Activated naive CD4-positive, alpha-beta T cell treated with anti-CD3 and anti-CD28 coated beads, Interleukin-2, amount 50 U/mL, for 72 hours (primary cell): ENCODE data around the gene MEIOSIN. TPM values are rescaled to one million over a fixed set of nuclear protein-coding genes. Genes with fewer than 3 reads are reported as not detected.

Experiments used
- ATAC-seq, 2 donors: fragments of 150-1000 bp; cut with Tn5 transposase; 2 replicates each; pipeline ENCODE4 v1.10.0; 2021; ENCODE audit warnings: mild to moderate bottlenecking in 2 of 2, moderate library complexity in 2 of 2
- DNase-seq, 2 donors: peaks; one replicate each; pipeline ENCODE4 v3.0.0; 2021 to 2022; ENCODE audit warnings: low spot score in 2 of 2
- H3K27ac Mint-ChIP-seq, 2 donors: one replicate each; pipeline ENCODE4 v1.8.0; 2022; ENCODE audit warnings: mild to moderate bottlenecking in 2 of 2, mixed read lengths in 2 of 2
- H3K36me3 Mint-ChIP-seq, 2 donors: one replicate each; pipeline ENCODE4 v1.8.0; 2022; ENCODE audit warnings: mixed read lengths in 2 of 2
- H3K9me3 Mint-ChIP-seq, 2 donors: one replicate each; pipeline ENCODE4 v1.8.0; 2022; ENCODE audit warnings: mixed read lengths in 2 of 2
- total RNA-seq, 2 donors: library from RNA; stranded (reverse); gene quantifications; one replicate each; pipeline ENCODE4 v1.2.3, GENCODE V29; 2022

The MEIOSIN gene
- total RNA-seq, 2 donors from 2014 or later = 0.48 TPM; not detected in 1

GRCh38 chr19:45754323-45754722 lies 21.1 kb downstream of the MEIOSIN start:
- H3K9me3 Mint-ChIP-seq = no peaks in the 10 kb centered on the region
- ATAC-seq (no peak), DNase-seq (no peak)
- H3K27ac Mint-ChIP-seq = peak overlapping the region in 1 of 2 donors; percentile 41
- H3K36me3 Mint-ChIP-seq = no peaks in the 10 kb centered on the region

GRCh38 chr19:45757695-45758094 lies 24.5 kb downstream of the MEIOSIN start:
- no peak for ATAC-seq
- H3K36me3 Mint-ChIP-seq = no peaks in the 10 kb centered on the region
- no peak for DNase-seq
- no peaks in the 10 kb centered on the region for H3K9me3 Mint-ChIP-seq
- no peak overlapping the region for H3K27ac Mint-ChIP-seq

DNA sequence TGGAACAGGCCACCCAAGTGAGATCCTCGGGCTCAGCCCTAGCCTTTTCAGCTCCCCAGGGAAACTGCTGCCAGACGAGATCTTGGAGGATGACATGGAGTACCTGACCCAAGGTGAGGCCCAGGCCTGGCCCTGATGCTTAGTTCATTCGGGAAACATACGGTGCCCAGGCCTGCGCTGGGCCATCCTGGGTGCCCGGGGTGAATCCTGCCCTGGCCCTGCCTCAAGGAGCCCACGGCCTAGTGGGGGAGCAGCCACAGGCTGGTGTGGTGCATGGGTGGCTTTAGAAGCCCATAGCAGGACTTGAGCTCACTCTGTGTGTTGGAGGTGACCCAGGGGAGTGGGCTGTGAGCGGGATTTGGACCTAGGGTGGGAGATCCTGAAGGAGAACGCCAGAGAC lies 25.7 kb downstream of the MEIOSIN start:
- ATAC-seq = no peak

GRCh38 chr19:45761714-45762113 lies 28.5 kb downstream of the MEIOSIN start:
- Mint-ChIP-seq H3K36me3 (no peaks in the 10 kb centered on the region), H3K9me3 (no peaks in the 10 kb centered on the region), H3K27ac (no peak overlapping the region)
- ATAC-seq (no peak), DNase-seq (no peak)

More for the DNA sequence above, 25.7 kb downstream of the MEIOSIN start:
- H3K36me3 Mint-ChIP-seq = no peaks in the 10 kb centered on the region
- H3K27ac Mint-ChIP-seq = no peak overlapping the region
- no peaks in the 10 kb centered on the region for H3K9me3 Mint-ChIP-seq
- no peak for DNase-seq

DNA sequence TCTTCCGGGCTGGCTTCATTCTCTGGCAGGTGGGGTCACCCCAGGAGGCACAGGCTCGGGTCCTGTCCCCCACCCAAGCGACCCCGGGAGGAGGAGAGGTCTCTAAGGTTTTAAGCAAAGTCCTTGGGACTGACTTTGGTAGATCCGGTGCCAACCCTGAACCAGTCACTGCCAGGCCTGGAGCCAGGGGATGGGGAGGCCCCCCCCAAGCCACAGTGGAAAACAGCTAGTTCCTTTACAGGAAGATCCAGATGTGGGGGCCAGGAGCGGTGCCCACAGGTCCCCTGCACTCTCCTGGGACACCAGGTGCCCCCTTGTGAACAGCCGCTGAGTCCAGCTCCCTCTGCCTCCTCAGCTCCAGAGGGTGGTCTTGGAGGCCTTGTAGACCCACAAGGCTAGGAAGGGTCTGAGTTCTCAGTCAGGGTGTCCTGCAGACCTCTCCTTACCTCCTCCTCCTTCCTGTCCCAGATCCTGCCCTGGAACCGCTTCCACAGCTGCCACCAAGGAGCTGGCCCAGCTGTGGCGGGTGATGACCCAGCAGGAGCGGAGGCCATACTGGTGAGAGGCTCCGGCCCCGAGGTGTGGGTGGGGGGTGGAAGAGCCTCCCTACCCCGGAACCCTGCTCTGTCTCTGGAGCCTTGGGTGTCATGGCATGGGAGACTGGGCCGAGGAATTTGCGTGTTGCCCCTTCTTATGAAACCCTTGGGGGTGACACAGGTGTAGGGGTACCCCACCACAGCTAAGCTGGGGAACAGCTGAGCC lies 29.8 kb downstream of the MEIOSIN start:
- DNase-seq = no peak
- Mint-ChIP-seq H3K27ac (no peak overlapping the region), H3K9me3 (no peaks in the 10 kb centered on the region), H3K36me3 (no peaks in the 10 kb centered on the region)
- no peak for ATAC-seq

- Mint-ChIP-seq H3K9me3 (no peaks in the 10 kb centered on the region), H3K36me3 (no peaks in the 10 kb centered on the region), H3K27ac (no peak overlapping the region)
- ATAC-seq (no peak), DNase-seq (no peak)
Measured at GRCh38 chr19:45763691-45764294, 30.6 kb downstream of the MEIOSIN start.

GRCh38 chr19:45764475-45764874 lies 31.2 kb downstream of the MEIOSIN start:
- no peaks in the 10 kb centered on the region for H3K9me3 Mint-ChIP-seq
- no peak for DNase-seq
- no peaks in the 10 kb centered on the region for H3K36me3 Mint-ChIP-seq
- no peak for ATAC-seq
- H3K27ac Mint-ChIP-seq = no peak overlapping the region

- no peaks in the 10 kb centered on the region for H3K36me3 Mint-ChIP-seq
- no peak for ATAC-seq
Measured at GRCh38 chr19:45764945-45765701, 31.9 kb downstream of the MEIOSIN start.

GRCh38 chr19:45765702-45766295 lies 32.6 kb downstream of the MEIOSIN start:
- Mint-ChIP-seq H3K9me3 (no peaks in the 10 kb centered on the region), H3K36me3 (no peaks in the 10 kb centered on the region), H3K27ac (no peak overlapping the region)
- ATAC-seq (no peak), DNase-seq (no peak)

More at GRCh38 chr19:45764945-45765701, 31.9 kb downstream of the MEIOSIN start:
- DNase-seq = no peak
- no peaks in the 10 kb centered on the region for H3K9me3 Mint-ChIP-seq
- H3K27ac Mint-ChIP-seq = no peak overlapping the region

DNA sequence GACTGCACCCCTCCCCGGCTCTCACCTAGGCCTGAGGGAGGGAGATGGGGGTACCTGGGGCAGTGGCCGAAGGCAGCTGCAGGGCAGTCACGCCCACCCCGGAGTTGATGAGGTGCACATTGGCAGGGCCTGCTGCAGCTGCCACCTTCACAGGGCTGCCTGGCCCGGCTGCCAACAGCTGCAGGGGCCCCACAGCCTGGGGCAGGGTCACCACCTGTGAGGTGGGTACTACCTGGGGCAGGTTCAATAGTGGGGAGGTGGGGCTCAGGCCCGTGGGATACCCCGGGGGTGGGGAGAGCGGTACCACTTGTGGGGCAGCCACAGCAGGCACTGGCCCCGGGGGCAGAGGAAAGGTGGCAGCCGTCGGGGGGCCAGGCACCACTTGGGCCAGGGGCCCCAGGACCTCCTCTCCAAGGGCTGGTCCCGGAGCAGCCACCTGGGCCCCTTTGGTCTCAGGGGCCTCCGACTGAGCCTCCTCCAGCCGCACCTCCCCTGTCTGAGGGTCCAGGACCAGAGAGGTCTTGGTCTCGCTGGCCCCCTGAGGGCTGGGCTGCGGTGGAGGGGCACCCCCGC lies 33.1 kb downstream of the MEIOSIN start:
- DNase-seq = no peak
- ATAC-seq = no peak
- Mint-ChIP-seq H3K36me3 (no peaks in the 10 kb centered on the region), H3K27ac (no peak overlapping the region), H3K9me3 (no peaks in the 10 kb centered on the region)

DNA sequence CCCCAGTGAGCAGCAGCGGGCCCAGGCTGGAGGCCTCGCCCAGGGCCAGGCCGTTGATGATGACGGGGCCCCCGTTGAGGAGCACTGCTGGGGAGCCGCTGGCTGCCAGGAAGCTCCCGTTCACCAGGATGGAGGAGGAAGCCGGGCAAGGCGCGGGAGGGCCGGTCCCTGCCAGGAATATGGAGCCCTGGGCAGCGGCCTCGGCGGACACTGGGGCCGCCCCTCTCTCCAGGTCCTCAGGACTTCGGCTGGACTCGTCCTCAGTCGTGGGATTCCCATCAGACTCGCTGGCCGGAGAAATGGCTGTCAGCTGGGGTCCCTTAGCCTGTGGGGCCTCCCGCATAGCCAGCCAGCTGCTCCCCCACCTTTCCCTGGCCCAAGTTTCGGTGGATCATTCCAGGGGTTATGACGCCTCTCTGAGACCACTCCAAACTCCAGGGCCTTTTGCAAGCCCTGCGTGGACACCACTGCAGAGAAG lies 33.7 kb downstream of the MEIOSIN start:
- Mint-ChIP-seq H3K9me3 (no peaks in the 10 kb centered on the region), H3K27ac (no peak overlapping the region), H3K36me3 (no peaks in the 10 kb centered on the region)
- ATAC-seq = no peak
- DNase-seq = no peak

DNA sequence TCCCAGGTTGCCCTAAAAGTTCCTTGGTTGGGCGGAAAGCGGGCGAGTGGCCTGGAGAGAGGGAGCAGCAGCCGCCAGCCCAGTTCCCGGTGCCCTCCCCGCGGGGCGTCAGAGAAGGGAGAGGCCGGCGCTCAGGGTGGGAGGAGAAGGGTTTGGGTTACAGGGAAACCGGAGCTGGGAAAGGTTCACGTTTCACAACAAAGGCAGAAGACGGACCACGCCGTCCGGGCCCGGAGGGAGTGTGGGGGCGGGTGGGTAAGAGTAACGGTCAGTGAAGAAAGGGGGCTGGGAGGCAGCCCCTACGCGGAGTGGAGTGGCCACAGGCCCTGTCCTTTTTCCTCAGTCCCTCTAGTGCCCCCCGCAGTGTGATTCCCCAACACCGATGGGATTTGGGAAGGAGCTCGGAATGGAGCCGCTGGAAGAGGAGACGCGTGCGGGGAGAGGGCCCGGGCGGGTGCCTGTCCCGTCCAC lies 34.2 kb downstream of the MEIOSIN start:
- no peak for ATAC-seq
- H3K27ac Mint-ChIP-seq = no peak overlapping the region
- H3K36me3 Mint-ChIP-seq = no peaks in the 10 kb centered on the region
- DNase-seq = no peak
- H3K9me3 Mint-ChIP-seq = no peaks in the 10 kb centered on the region

GRCh38 chr19:45767881-45768654 lies 34.8 kb downstream of the MEIOSIN start:
- no peaks in the 10 kb centered on the region for H3K36me3 Mint-ChIP-seq
- ATAC-seq = no peak
- H3K9me3 Mint-ChIP-seq = no peaks in the 10 kb centered on the region
- no peak overlapping the region for H3K27ac Mint-ChIP-seq
- DNase-seq = no peak

GRCh38 chr19:45768655-45768983 lies 35.4 kb downstream of the MEIOSIN start:
- no peak overlapping the region for H3K27ac Mint-ChIP-seq
- H3K9me3 Mint-ChIP-seq = no peaks in the 10 kb centered on the region
- DNase-seq = peak in 1 of 2 donors; percentile 65
- no peak for ATAC-seq
- no peaks in the 10 kb centered on the region for H3K36me3 Mint-ChIP-seq

GRCh38 chr19:45768984-45769782 lies 35.9 kb downstream of the MEIOSIN start, which contains the start of gene SIX5:
Gene SIX5, minus strand, starts transcription at chr19:45769252. Its CDS starts 408 bp downstream, at chr19:45768844.
- Mint-ChIP-seq H3K9me3 (no peaks in the 10 kb centered on the region), H3K27ac (peak within 1 kb of the TSS; percentile 68 to 79), H3K36me3 (no peaks in the 10 kb centered on the region)
- ATAC-seq (peak; percentile 73), DNase-seq (peak; percentile 96 to 99)
